ENCODE measurements around the gene E2F6. TPM values are rescaled to one million over a fixed set of nuclear protein-coding genes. Genes with fewer than 3 reads are reported as not detected.
"Not testable (repeated sequence)": the region's sequence is repeated elsewhere in the genome, so short reads cannot be mapped to it uniquely, and the experiment has no call there.

E2F6 gene
- total RNA-seq, 1 donor: 5.8 TPM

GRCh38 chr2:11405074-11405406 is 60.9 kb downstream of the E2F6 start:
- H3K4me1 ChIP-seq (ENCODE audit: insufficient read depth, low read length); H3K4me3 ChIP-seq (ENCODE audit: low read length); H3K27me3 ChIP-seq (ENCODE audit: insufficient read depth, low read length): not testable (repeated sequence)

GRCh38 chr2:11404376-11405073 is 61.4 kb downstream of the E2F6 start:
- H3K9me3 ChIP-seq (ENCODE audit: low read depth, low read length): no peaks in the 10 kb centered on the region
- H3K4me3 ChIP-seq (ENCODE audit: low read length): no peak overlapping the region
- H3K4me1 ChIP-seq (ENCODE audit: insufficient read depth, low read length): no peaks in the 10 kb centered on the region
- no peaks in the 10 kb centered on the region for H3K27me3 ChIP-seq (ENCODE audit: insufficient read depth, low read length)

More at GRCh38 chr2:11405074-11405406, 60.9 kb downstream of the E2F6 start:
- not testable (repeated sequence) for H3K9me3 ChIP-seq (ENCODE audit: low read depth, low read length)

- Histone ChIP-seq H3K9me3 (ENCODE audit: low read depth, low read length) (no peaks in the 10 kb centered on the region), H3K27me3 (ENCODE audit: insufficient read depth, low read length) (no peaks in the 10 kb centered on the region), H3K4me3 (ENCODE audit: low read length) (no peak overlapping the region), H3K4me1 (ENCODE audit: insufficient read depth, low read length) (no peaks in the 10 kb centered on the region)
Observed at GRCh38 chr2:11402436-11402835, 63.5 kb downstream of the E2F6 start.

GRCh38 chr2:11399438-11399762 is 66.6 kb downstream of the E2F6 start:
- Histone ChIP-seq H3K4me3 (ENCODE audit: low read length) (no peak overlapping the region), H3K9me3 (ENCODE audit: low read depth, low read length) (no peaks in the 10 kb centered on the region), H3K4me1 (ENCODE audit: insufficient read depth, low read length) (no peaks in the 10 kb centered on the region), H3K27me3 (ENCODE audit: insufficient read depth, low read length) (no peaks in the 10 kb centered on the region)

- no peaks in the 10 kb centered on the region for H3K4me1 ChIP-seq (ENCODE audit: insufficient read depth, low read length)
- no peaks in the 10 kb centered on the region for H3K27me3 ChIP-seq (ENCODE audit: insufficient read depth, low read length)
- H3K4me3 ChIP-seq (ENCODE audit: low read length): no peak overlapping the region
- no peaks in the 10 kb centered on the region for H3K9me3 ChIP-seq (ENCODE audit: low read depth, low read length)
Observed at GRCh38 chr2:11398750-11399437, 67.1 kb downstream of the E2F6 start.

GRCh38 chr2:11397513-11397912 is 68.4 kb downstream of the E2F6 start:
- Histone ChIP-seq H3K4me1 (ENCODE audit: insufficient read depth, low read length) (no peaks in the 10 kb centered on the region), H3K9me3 (ENCODE audit: low read depth, low read length) (no peaks in the 10 kb centered on the region), H3K4me3 (ENCODE audit: low read length) (no peak overlapping the region), H3K27me3 (ENCODE audit: insufficient read depth, low read length) (no peaks in the 10 kb centered on the region)

GRCh38 chr2:11396467-11397445 is 69.2 kb downstream of the E2F6 start:
- Histone ChIP-seq H3K9me3 (ENCODE audit: low read depth, low read length) (no peaks in the 10 kb centered on the region), H3K4me3 (ENCODE audit: low read length) (no peak overlapping the region), H3K27me3 (ENCODE audit: insufficient read depth, low read length) (no peaks in the 10 kb centered on the region), H3K4me1 (ENCODE audit: insufficient read depth, low read length) (no peaks in the 10 kb centered on the region)

- no peaks in the 10 kb centered on the region for H3K9me3 ChIP-seq (ENCODE audit: low read depth, low read length)
- H3K4me1 ChIP-seq (ENCODE audit: insufficient read depth, low read length): no peaks in the 10 kb centered on the region
- H3K4me3 ChIP-seq (ENCODE audit: low read length): no peak overlapping the region
- H3K27me3 ChIP-seq (ENCODE audit: insufficient read depth, low read length): no peaks in the 10 kb centered on the region
Observed at GRCh38 chr2:11396021-11396420, 69.9 kb downstream of the E2F6 start.

- no peaks in the 10 kb centered on the region for H3K27me3 ChIP-seq (ENCODE audit: insufficient read depth, low read length)
- no peaks in the 10 kb centered on the region for H3K9me3 ChIP-seq (ENCODE audit: low read depth, low read length)
- no peak overlapping the region for H3K4me3 ChIP-seq (ENCODE audit: low read length)
Observed at GRCh38 chr2:11395389-11395788, 70.6 kb downstream of the E2F6 start.

More at GRCh38 chr2:11395389-11395788, 70.6 kb downstream of the E2F6 start:
- no peaks in the 10 kb centered on the region for H3K4me1 ChIP-seq (ENCODE audit: insufficient read depth, low read length)

Other genes with a start within 250 kb of the E2F6 start
- 8.5 TPM for gene ROCK2, start 121.5 kb downstream of the E2F6 start, total RNA-seq
- 0.10 TPM for gene GREB1, start 67.9 kb upstream of the E2F6 start, total RNA-seq
- not detected for gene NTSR2, start 204.0 kb upstream of the E2F6 start, total RNA-seq